ENCODE data around the gene VEGFA. TPM values are rescaled to one million over a fixed set of nuclear protein-coding genes. Genes with fewer than 3 reads are reported as not detected.

VEGFA gene
- total RNA-seq, 2 experiments from 2014 or later, result 93.7 to 104 TPM

DNA sequence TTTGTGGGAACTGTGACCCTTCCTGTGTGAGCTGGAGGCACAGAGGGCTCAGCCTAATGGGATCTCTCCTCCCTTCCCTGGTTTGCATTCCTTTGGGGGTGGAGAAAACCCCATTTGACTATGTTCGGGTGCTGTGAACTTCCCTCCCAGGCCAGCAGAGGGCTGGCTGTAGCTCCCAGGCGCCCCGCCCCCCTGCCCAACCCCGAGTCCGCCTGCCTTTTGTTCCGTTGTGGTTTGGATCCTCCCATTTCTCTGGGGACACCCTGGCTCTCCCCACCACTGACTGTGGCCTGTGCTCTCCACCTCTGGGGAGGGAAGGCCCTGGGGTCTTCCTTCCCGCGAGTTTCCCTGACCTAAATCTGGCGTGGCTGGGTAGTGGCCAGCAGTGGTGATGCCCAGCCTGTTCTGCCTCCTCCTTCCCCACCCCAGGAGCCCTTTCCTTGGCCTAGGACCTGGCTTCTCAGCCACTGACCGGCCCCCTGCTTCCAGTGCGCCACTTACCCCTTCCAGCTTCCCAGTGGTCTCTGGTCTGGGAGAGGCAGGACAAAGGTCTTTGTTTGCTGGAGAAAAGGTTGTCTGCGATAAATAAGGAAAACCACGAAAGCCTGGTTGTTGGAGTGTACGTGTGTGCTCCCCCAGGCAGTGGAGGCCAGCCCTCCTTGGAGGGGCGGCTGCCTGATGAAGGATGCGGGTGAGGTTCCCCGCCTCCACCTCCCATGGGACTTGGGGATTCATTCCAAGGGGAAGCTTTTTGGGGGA, 4.9 kb downstream of the VEGFA start:
- intact Hi-C loops (cut with micrococcal nuclease), result loop anchor here (5.0 kb wide), 1 partner anchor 53 kb away; no protein-coding TSS in a partner anchor
- ATAC-seq, result peak; percentile 18
- peak; percentile 79 for DNase-seq
- H3K9me3 Mint-ChIP-seq, result no peaks in the 10 kb centered on the region
- POLR2A ChIA-PET, result interaction anchor here (0.7 to 2.6 kb wide), 6 partner anchors 30 to 232 kb away, joined by 3 to 7 read pairs (median 3); partner anchors contain the start of gene GTPBP2
- H3K4me1 Mint-ChIP-seq (ENCODE audit: low read depth), result peaks cover 42% of the 10 kb centered on the region
- TF ChIP-seq, protein P1, sequence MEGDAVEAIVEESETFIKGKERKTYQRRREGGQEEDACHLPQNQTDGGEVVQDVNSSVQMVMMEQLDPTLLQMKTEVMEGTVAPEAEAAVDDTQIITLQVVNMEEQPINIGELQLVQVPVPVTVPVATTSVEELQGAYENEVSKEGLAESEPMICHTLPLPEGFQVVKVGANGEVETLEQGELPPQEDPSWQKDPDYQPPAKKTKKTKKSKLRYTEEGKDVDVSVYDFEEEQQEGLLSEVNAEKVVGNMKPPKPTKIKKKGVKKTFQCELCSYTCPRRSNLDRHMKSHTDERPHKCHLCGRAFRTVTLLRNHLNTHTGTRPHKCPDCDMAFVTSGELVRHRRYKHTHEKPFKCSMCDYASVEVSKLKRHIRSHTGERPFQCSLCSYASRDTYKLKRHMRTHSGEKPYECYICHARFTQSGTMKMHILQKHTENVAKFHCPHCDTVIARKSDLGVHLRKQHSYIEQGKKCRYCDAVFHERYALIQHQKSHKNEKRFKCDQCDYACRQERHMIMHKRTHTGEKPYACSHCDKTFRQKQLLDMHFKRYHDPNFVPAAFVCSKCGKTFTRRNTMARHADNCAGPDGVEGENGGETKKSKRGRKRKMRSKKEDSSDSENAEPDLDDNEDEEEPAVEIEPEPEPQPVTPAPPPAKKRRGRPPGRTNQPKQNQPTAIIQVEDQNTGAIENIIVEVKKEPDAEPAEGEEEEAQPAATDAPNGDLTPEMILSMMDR (IDR thresholded peaks at IDR 0.05), result peak; percentile 81
- no peak overlapping the region for H3K27ac Mint-ChIP-seq
- CTCF ChIA-PET, result interaction anchor here (0.6 to 3.9 kb wide), 26 partner anchors 12 to 398 kb away, joined by 3 to 43 read pairs (median 4); partner anchors contain the start of gene MRPS18A
- peak overlapping the region; percentile 97 for H3K4me3 Mint-ChIP-seq
- peaks cover 2% of the 10 kb centered on the region for H3K27me3 Mint-ChIP-seq
- peaks cover 78% of the 10 kb centered on the region for H3K36me3 Mint-ChIP-seq (ENCODE audit: low read depth)

DNA sequence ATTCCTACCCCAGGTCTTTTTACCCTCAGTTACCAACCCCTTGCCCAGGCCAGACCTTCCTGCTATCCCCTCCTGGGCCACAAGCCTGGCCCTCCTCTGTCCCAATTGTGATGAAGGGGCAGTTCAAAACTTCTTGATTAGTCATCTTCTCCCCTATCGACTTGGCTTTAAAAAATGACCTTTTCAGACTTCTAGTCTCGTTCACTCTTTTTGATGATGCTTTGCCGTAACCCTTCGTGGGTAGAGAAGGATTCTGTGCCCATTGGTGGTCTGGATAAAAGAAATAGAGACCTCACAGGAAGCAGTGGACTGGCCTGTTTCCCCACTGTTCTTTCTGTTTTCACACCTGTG, 5.5 kb downstream of the VEGFA start:
- ChIA-PET CTCF (interaction anchor here (1.0 to 3.9 kb wide), 7 partner anchors 12 to 303 kb away, joined by 3 to 43 read pairs (median 23); no protein-coding TSS in a partner anchor), POLR2A (interaction anchor here (1.2 kb wide), 1 partner anchor 106 kb away, joined by 3 read pairs; no protein-coding TSS in a partner anchor)
- DNase-seq, result no peak
- ATAC-seq, result no peak
- Mint-ChIP-seq H3K27me3 (peaks cover 2% of the 10 kb centered on the region), H3K27ac (no peak overlapping the region), H3K4me1 (ENCODE audit: low read depth) (peaks cover 42% of the 10 kb centered on the region), H3K9me3 (no peaks in the 10 kb centered on the region), H3K4me3 (no peak overlapping the region), H3K36me3 (ENCODE audit: low read depth) (peaks cover 81% of the 10 kb centered on the region)
- TF ChIP-seq, protein P1 (IDR thresholded peaks at IDR 0.05), result no peak
- intact Hi-C loops (cut with micrococcal nuclease), result no loop called here

DNA sequence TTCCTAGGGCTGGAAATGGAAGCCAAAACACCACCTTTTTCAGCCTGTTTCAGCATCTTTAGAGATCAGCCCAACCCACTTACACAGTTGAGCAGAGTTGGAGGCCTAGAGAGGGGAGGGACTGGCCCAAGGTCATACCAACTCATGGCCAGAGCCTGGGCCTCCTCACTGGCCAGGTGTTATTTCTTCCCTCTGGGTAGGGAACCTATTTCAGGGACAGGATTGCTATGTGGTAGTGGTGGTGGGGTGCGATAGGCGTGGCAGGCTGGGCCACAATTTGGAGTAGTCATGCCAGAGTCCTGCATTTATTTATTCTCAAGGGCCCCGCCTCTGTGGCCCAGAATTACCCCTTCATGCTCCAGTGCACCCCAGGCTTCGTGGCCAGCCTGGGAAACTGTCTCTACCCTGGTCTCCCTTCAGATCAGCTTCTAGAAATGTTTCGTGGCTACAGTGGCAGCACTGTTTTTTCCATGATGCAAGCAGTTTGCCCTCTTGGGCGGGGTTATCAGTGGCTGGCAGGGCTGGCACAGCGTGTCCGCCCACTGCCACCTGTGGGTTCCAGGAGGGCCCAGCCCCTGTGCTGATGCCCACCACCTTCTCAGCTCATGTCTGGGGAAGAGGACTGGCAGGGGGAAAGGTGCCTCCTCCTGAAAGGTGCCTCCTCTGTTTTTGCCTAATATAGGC, 6.2 kb downstream of the VEGFA start:
- POLR2A ChIA-PET, result interaction anchor here (0.5 to 1.0 kb wide), 2 partner anchors 12 to 412 kb away, joined by 3 to 4 read pairs; no protein-coding TSS in a partner anchor
- no peaks in the 10 kb centered on the region for H3K9me3 Mint-ChIP-seq
- ATAC-seq (no peak), DNase-seq (no peak)
- peaks cover 42% of the 10 kb centered on the region for H3K4me1 Mint-ChIP-seq (ENCODE audit: low read depth)
- peaks cover 2% of the 10 kb centered on the region for H3K27me3 Mint-ChIP-seq
- CTCF ChIA-PET, result interaction anchor here (1.0 to 1.6 kb wide), 5 partner anchors 21 to 303 kb away, joined by 3 to 7 read pairs (median 5); no protein-coding TSS in a partner anchor
- peaks cover 87% of the 10 kb centered on the region for H3K36me3 Mint-ChIP-seq (ENCODE audit: low read depth)
- TF ChIP-seq, protein P1 (IDR thresholded peaks at IDR 0.05), result no peak
- intact Hi-C loops (cut with micrococcal nuclease), result no loop called here
- no peak overlapping the region for H3K4me3 Mint-ChIP-seq
- no peak overlapping the region for H3K27ac Mint-ChIP-seq

DNA sequence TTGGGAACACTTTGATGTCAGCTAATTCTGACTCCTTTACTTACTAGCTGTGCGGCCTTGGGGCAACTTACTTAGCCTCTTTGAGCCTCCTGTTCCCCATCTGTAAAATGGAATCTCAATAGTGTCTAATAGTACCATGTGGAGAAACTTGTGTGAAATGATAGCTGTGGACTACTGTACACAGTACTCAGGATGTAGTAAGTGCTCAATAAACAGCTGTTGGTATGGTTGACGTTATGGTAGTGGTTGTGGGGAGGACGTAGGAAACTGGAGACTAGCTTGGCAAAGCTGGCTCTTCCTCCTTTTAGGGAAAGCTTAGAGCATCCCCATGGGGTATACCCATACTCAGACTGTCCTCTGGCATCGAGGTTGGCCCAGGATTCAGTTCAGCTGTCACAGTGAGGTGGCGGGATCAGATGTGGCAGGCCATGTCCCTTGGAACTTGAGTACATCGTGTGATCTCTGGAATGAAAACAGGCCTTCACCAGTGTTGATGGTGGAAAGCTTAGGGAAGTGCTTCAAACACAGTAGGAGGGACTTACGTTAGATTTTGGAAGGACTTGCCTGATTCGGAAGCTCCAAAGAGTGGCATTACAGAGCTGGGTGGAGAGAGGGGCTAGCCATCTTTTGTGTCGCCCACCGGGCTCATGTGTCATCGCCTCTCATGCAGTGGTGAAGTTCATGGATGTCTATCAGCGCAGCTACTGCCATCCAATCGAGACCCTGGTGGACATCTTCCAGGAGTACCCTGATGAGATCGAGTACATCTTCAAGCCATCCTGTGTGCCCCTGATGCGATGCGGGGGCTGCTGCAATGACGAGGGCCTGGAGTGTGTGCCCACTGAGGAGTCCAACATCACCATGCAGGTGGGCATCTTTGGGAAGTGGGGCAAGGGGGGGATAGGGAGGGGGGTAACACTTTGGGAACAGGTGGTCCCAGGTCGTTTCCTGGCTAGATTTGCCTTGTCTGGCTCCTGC, 7.1 kb downstream of the VEGFA start:
- Mint-ChIP-seq H3K27ac (no peak overlapping the region), H3K9me3 (no peaks in the 10 kb centered on the region)

More for the DNA sequence above, 7.1 kb downstream of the VEGFA start:
- TF ChIP-seq, protein P1 (IDR thresholded peaks at IDR 0.05), result no peak
- DNase-seq (no peak), ATAC-seq (no peak)
- H3K4me3 Mint-ChIP-seq, result no peak overlapping the region
- peaks cover 90% of the 10 kb centered on the region for H3K36me3 Mint-ChIP-seq (ENCODE audit: low read depth)
- peaks cover 2% of the 10 kb centered on the region for H3K27me3 Mint-ChIP-seq
- intact Hi-C loops (cut with micrococcal nuclease), result no loop called here
- ChIA-PET CTCF (interaction anchor here (0.8 to 1.6 kb wide), 6 partner anchors 20 to 302 kb away, joined by 3 to 7 read pairs (median 4); no protein-coding TSS in a partner anchor), POLR2A (interaction anchor here (0.5 to 1.5 kb wide), 4 partner anchors 9 to 413 kb away, joined by 3 to 6 read pairs (median 4); no protein-coding TSS in a partner anchor)
- H3K4me1 Mint-ChIP-seq (ENCODE audit: low read depth), result peaks cover 42% of the 10 kb centered on the region
